Stimulated activated CD4-positive, alpha-beta T cell treated with anti-CD3 and anti-CD28 coated beads, Interleukin-4, amount 100 ng/mL, for 48 hours (primary cell): ENCODE measurements around the gene DIP2B.

Source experiments
- DNase-seq, 2 donors: peaks; one replicate each; pipeline ENCODE4 v3.0.0-alpha.2; 2020; ENCODE audit warnings: low read depth in 2 of 2

The DIP2B gene

GRCh38 chr12:50635857-50636256, 131.1 kb downstream of the DIP2B start:
- no peak for DNase-seq

- no peak for DNase-seq
Measured at GRCh38 chr12:50636505-50636904, 131.7 kb downstream of the DIP2B start.

DNA sequence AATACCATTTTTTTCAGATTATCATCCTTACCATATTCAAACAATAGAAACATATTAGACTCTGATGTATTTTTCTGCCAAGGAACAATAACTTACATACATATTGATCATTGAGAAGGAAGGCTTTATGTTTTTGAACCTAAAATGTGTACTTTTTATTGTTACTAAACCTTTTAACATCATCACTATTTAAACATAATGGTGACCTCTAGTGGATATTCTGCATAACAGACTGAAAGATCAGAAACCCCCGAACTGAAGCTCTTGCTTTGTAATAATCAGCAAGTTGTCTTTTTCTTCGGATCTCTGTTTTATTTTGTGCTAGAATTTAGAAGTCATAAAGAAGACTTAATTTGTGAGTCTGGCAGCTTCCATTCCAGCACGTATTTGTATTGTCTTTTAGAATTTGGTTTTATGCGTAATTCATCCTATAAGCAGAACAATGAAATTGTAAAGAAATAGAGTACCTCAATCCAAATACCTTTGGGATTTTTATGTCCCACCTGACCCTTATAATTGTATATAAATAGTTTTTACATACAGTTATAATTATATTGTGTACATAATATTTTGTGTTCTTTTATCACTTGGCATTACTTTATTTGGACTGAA, 133.2 kb downstream of the DIP2B start:
- DNase-seq, result no peak

DNA sequence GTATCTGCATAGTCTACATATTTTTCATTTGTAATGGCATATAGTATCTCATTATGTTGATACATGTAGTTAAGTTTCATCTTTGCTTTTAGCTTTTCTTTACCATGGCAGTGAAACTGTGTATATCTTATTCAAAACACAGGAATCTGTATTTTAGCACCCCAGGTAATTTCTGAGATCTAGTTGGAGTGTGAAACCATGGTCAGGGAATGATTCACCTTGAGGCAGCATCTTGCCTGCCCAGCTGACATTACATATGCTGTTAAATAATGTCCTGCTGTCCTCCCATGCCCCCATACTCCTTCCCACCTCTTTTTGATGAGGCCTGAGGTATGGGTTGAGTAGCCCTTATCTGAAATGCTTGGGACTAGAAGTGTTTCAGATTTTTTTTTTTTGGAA, 133.7 kb downstream of the DIP2B start:
- DNase-seq, result no peak

GRCh38 chr12:50639721-50640120, 134.9 kb downstream of the DIP2B start:
- DNase-seq, result no peak

DNA sequence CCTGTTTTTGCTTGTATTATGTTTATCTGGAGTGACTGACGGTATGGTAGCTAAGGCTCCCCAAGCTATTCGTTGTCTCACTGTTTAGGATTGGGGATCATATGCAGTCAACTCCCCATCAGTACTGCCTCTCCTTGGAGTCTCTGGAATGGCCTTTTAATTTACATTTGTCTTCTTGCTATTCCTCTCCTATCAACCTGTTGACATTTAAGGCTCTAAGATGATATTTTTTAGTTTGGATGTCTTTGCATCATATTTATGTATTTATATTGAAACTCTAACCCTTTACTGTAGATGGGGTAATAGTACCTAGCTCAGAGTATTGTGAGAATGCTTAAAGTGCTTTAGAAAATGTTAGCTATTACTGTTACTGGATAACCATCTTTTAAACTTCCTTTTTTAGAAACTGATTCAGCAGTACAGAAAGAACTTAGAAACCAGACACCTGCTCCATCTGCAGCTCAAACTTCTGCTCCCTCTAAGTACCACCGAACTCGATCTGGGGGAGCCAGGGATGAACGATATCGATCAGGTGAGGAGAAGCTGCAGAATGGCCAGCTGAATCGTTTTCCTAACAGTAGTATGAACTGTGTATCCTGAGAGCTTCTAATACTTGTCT, 135.6 kb downstream of the DIP2B start:
- DNase-seq, result no peak

DNA sequence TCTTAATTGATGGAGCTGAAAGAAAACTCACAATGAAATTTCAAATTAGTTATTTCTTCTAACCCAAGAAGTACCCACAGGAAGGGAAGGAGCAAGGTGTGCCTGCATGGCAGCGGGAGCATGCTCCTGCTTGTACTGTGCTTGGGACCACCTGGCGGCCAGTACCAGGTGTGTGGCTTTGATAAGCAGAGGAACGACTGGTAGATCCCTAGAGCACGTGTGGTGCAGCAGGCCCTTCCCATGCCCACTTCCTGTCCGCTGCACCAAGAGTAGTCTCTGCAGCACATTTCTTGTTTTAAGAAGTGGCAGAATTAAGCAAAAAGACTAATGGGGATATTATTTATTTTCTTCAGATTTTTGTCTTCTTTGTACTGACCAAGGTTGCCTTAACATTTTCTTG, 136.8 kb downstream of the DIP2B start:
- no peak for DNase-seq

DNA sequence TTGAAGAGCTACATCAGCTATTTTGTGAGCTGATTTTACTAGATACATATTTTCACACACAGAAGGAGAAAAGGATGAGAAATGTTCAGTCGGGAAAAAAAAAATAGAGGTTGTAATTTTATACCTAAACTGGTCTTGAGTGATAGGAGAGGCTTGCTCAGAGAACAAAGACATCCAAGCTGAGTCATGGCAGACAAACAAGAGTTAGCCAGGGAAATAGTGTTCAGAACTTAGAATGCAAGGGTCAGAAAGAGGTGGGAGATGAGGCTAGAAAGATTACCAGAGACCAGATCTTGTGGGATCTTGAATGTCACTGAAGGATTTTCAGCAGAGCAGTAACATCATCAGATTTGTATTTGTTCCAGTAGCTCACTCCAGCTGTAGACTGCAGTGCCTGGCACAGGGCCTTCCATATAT, 137.3 kb downstream of the DIP2B start:
- no peak for DNase-seq

GRCh38 chr12:50642761-50643160, 138.0 kb downstream of the DIP2B start:
- DNase-seq, result no peak

- DNase-seq, result no peak
Measured at GRCh38 chr12:50647031-50647430, 142.2 kb downstream of the DIP2B start.

- DNase-seq, result no peak
Measured at GRCh38 chr12:50647479-50647878, 142.7 kb downstream of the DIP2B start.

DNA sequence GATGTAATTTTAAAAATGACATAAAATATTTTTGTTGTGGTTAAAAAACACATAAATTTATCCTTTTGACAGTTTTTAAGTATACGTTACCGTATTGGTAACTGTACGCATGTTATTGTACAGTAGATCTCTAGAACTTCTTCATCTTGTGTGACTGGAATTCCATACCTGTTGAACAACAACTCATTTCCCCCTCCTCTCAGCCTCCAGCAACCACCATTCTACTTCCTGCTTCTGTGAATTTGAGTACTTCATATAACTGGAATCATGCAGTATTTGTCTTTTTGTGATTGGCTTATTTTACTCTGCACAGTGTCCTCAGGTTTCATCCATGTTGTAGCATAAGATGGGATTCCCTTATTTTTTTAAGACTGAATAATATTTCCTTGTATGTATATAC, 145.5 kb downstream of the DIP2B start:
- DNase-seq, result no peak

DNA sequence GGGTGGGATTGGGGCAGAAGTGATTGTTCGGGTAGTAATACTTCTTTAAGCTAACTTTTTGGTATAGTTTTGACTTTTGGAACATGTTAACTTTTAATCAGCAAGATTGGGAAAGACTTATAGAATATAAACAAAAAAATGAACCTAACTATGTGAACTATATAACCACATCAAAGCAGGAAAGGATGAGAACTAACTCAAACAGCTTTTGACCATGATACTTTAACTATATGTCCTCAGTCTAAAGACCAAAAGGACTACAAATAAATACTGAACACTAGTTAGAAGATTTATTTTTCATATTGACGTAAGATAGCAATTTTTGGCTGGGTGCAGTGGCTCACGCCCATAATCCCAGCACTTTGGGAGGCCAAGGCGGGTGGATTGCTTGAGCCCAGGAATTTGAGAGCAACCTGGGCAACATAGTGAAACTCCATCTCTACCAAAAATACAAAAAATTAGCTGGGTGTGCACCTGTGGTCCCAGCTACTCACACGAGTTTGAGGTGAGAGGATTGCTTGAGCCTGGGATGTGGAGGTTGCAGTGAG, 150.7 kb downstream of the DIP2B start:
- no peak for DNase-seq

- no peak for DNase-seq
Measured at GRCh38 chr12:50659260-50659659, 154.5 kb downstream of the DIP2B start.

- no peak for DNase-seq
Measured at GRCh38 chr12:50659690-50660424, 155.1 kb downstream of the DIP2B start.

DNA sequence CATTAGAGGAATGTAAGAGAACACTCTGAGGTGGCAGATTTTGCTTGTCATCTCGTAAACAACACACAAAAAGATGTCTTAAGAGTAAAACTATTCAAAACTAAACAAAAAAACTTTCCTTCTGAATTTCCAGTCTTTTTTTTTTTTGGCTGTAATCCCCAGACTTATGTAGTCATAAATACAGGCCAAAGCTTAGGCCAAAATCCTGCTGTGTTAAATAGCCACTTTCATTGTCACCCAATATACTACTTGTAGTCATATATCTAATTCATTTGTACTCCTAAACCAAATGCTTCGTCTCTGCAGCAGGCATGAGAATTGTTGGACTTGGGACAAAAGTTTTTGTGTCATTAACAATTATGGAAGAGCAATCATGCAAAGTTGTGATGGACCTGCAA, 155.6 kb downstream of the DIP2B start:
- DNase-seq, result no peak

GRCh38 chr12:50661300-50662115, 156.7 kb downstream of the DIP2B start:
- no peak for DNase-seq

GRCh38 chr12:50662116-50662510, 157.3 kb downstream of the DIP2B start:
- DNase-seq, result no peak

DNA sequence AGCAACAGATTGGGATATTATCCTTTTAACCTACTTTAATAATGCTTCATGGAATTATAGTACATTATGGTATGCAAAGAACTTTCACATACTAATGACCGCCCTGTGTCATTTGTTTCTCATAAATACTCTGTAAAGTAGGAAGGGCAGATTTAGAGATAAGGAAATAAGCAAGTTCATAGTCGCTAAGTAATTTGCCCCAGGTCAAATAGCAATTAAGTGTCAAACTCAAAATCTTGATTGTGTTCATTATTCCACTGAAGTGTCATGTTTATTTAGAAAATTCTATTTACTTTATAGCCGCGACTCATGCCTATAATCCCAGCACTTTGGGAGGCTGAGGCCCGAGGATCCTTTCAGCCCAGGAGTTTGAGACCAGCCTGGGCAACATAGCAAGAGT, 160.4 kb downstream of the DIP2B start:
- no peak for DNase-seq

DNA sequence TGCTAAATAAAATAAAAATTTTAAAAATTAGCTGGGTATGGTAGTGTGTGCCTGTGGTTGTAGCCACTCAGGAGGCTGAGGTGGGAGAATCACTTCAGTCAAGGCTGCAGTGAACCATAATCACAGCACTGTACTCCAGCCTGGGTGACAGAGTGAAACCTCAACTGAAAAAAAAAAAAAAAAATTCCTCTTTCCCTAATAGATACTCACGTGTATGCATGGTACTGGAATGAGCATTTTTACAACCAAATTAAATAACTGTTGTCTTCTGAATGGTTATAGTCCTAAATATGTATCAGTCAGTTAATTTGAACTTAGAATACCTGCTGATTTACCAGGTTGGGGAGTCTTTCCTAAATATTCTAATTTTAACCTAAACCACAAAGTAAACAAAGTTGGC, 160.8 kb downstream of the DIP2B start:
- no peak for DNase-seq

DNA sequence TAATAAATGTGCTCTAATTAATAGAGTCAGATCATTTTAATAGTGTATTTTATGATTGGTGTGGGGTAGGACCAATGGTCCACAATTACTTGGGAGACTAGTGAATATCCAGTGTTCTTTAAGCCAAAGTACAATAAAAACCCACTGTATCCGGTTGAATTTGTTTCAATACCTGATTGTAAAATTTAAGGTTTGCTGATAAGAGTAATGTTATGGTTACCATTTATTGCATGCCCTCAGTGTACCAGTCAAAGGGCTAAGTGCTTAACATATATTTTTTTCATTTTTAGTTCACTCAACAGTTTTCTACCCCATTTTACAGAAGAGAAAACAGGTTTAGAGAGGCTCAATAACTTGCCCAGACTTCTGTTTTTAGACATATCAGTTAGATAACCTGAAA, 161.2 kb downstream of the DIP2B start:
- DNase-seq, result no peak

GRCh38 chr12:50672158-50672557, 167.4 kb downstream of the DIP2B start:
- no peak for DNase-seq
